ENCODE data around the gene RXRB.
"Not testable (repeated sequence)": the region's sequence is repeated elsewhere in the genome, so short reads cannot be mapped to it uniquely, and the experiment has no call there.

Gene RXRB

GRCh38 chr6:33151050-33151449 is 49.4 kb downstream of the RXRB start:
- H3K27ac ChIP-seq (ENCODE audit: low read length) = no peak overlapping the region
- H3K36me3 ChIP-seq (replicated peaks; ENCODE audit: insufficient read depth, low read length) = no peaks in the 10 kb centered on the region
- no peak overlapping the region for H2AFZ ChIP-seq (ENCODE audit: low read length)
- no peak overlapping the region for H3K4me2 ChIP-seq (ENCODE audit: low read depth, low read length)
- H3K9me2 ChIP-seq (replicated peaks; ENCODE audit: insufficient read depth, low read length) = no peaks in the 10 kb centered on the region
- H3K4me1 ChIP-seq (ENCODE audit: low read length) = no peaks in the 10 kb centered on the region
- TF ChIP-seq EZH2phosphoT487 (IDR thresholded peaks at IDR 0.05; ENCODE audit: low read length) (no peak), EZH2 (optimal IDR thresholded peaks at IDR 0.05; ENCODE audit: low read depth, low read length) (no peak), CTCF (IDR thresholded peaks at IDR 0.05; ENCODE audit: low read length) (no peak)
- no peak overlapping the region for H3K9ac ChIP-seq (ENCODE audit: low read length)
- no peaks in the 10 kb centered on the region for H3K9me3 ChIP-seq (replicated peaks; ENCODE audit: insufficient read depth, low read length)
- H3K27me3 ChIP-seq (replicated peaks; ENCODE audit: insufficient read depth, low read length) = peaks cover 8% of the 10 kb centered on the region; the same call in 1 of the 2 replicates
- H3K4me3 ChIP-seq (ENCODE audit: low read length) = no peak overlapping the region
- H4K20me1 ChIP-seq (ENCODE audit: insufficient read depth, low read length) = no peaks in the 10 kb centered on the region
- H3K79me2 ChIP-seq (ENCODE audit: low read length) = no peaks in the 10 kb centered on the region
- no peaks in the 10 kb centered on the region for H3F3A ChIP-seq (ENCODE audit: insufficient read depth, low read length)
- DNase-seq = no peak

- not testable (repeated sequence) for H3K9ac ChIP-seq (ENCODE audit: low read length); H3K9me3 ChIP-seq (replicated peaks; ENCODE audit: insufficient read depth, low read length); H3K4me2 ChIP-seq (ENCODE audit: low read depth, low read length); DNase-seq; H3K79me2 ChIP-seq (ENCODE audit: low read length); H3K27ac ChIP-seq (ENCODE audit: low read length); H4K20me1 ChIP-seq (ENCODE audit: insufficient read depth, low read length); H3F3A ChIP-seq (ENCODE audit: insufficient read depth, low read length); H3K27me3 ChIP-seq (replicated peaks; ENCODE audit: insufficient read depth, low read length); H3K4me1 ChIP-seq (ENCODE audit: low read length); H2AFZ ChIP-seq (ENCODE audit: low read length); H3K9me2 ChIP-seq (replicated peaks; ENCODE audit: insufficient read depth, low read length); H3K4me3 ChIP-seq (ENCODE audit: low read length); H3K36me3 ChIP-seq (replicated peaks; ENCODE audit: insufficient read depth, low read length)
Observed at GRCh38 chr6:33150560-33150959, 49.9 kb downstream of the RXRB start.

- no peaks in the 10 kb centered on the region for H3F3A ChIP-seq (ENCODE audit: insufficient read depth, low read length)
- H3K4me1 ChIP-seq (ENCODE audit: low read length) = no peaks in the 10 kb centered on the region
- no peak overlapping the region for H3K9ac ChIP-seq (ENCODE audit: low read length)
- no peak overlapping the region for H2AFZ ChIP-seq (ENCODE audit: low read length)
- H4K20me1 ChIP-seq (ENCODE audit: insufficient read depth, low read length) = no peaks in the 10 kb centered on the region
- H3K79me2 ChIP-seq (ENCODE audit: low read length) = no peaks in the 10 kb centered on the region
- no peak overlapping the region for H3K4me2 ChIP-seq (ENCODE audit: low read depth, low read length)
- DNase-seq = no peak
- no peak overlapping the region for H3K4me3 ChIP-seq (ENCODE audit: low read length)
- H3K27me3 ChIP-seq (replicated peaks; ENCODE audit: insufficient read depth, low read length) = peaks cover 8% of the 10 kb centered on the region; the same call in 1 of the 2 replicates
- H3K9me3 ChIP-seq (replicated peaks; ENCODE audit: insufficient read depth, low read length) = no peaks in the 10 kb centered on the region
- no peaks in the 10 kb centered on the region for H3K9me2 ChIP-seq (replicated peaks; ENCODE audit: insufficient read depth, low read length)
- no peak overlapping the region for H3K27ac ChIP-seq (ENCODE audit: low read length)
- TF ChIP-seq CTCF (IDR thresholded peaks at IDR 0.05; ENCODE audit: low read length) (peak; percentile 76), EZH2phosphoT487 (IDR thresholded peaks at IDR 0.05; ENCODE audit: low read length) (no peak), EZH2 (optimal IDR thresholded peaks at IDR 0.05; ENCODE audit: low read depth, low read length) (no peak)
- H3K36me3 ChIP-seq (replicated peaks; ENCODE audit: insufficient read depth, low read length) = no peaks in the 10 kb centered on the region
Observed at GRCh38 chr6:33147807-33148666, 52.4 kb downstream of the RXRB start.

GRCh38 chr6:33144373-33144772 is 56.1 kb downstream of the RXRB start:
- Histone ChIP-seq H3K9me2 (replicated peaks; ENCODE audit: insufficient read depth, low read length) (no peaks in the 10 kb centered on the region), H3K9ac (ENCODE audit: low read length) (no peak overlapping the region), H3F3A (ENCODE audit: insufficient read depth, low read length) (no peaks in the 10 kb centered on the region), H4K20me1 (ENCODE audit: insufficient read depth, low read length) (no peaks in the 10 kb centered on the region), H3K27ac (ENCODE audit: low read length) (no peak overlapping the region), H3K4me2 (ENCODE audit: low read depth, low read length) (no peak overlapping the region), H3K36me3 (replicated peaks; ENCODE audit: insufficient read depth, low read length) (no peaks in the 10 kb centered on the region), H3K9me3 (replicated peaks; ENCODE audit: insufficient read depth, low read length) (no peaks in the 10 kb centered on the region), H3K4me3 (ENCODE audit: low read length) (no peak overlapping the region), H3K27me3 (replicated peaks; ENCODE audit: insufficient read depth, low read length) (peaks cover 1% of the 10 kb centered on the region; the same call in 1 of the 2 replicates), H3K4me1 (ENCODE audit: low read length) (no peaks in the 10 kb centered on the region), H2AFZ (ENCODE audit: low read length) (no peak overlapping the region), H3K79me2 (ENCODE audit: low read length) (no peaks in the 10 kb centered on the region)
- no peak for TF ChIP-seq EZH2phosphoT487 (IDR thresholded peaks at IDR 0.05; ENCODE audit: low read length)
- no peak for TF ChIP-seq EZH2 (optimal IDR thresholded peaks at IDR 0.05; ENCODE audit: low read depth, low read length)
- no peak for TF ChIP-seq CTCF (IDR thresholded peaks at IDR 0.05; ENCODE audit: low read length)
- no peak for DNase-seq
